Erythroblast (primary cell): Measurements from ENCODE around the gene USH1C.

Source experiments
- DNase-seq, 2 experiments: peaks; one replicate each; lab custom pipeline; 2025; lab: John Stamatoyannopoulos, UW
- GATA1 ChIP-seq: IDR thresholded peaks from 2 replicates; pipeline ENCODE4 v1.6.1; 2011; ENCODE audit warnings: low read depth, mild to moderate bottlenecking, control low read depth, low read length, moderate library complexity
- POLR2A ChIP-seq: IDR thresholded peaks from 2 replicates; pipeline ENCODE4 v1.6.1; 2011; ENCODE audit warnings: mild to moderate bottlenecking, low read length

Gene USH1C

DNA sequence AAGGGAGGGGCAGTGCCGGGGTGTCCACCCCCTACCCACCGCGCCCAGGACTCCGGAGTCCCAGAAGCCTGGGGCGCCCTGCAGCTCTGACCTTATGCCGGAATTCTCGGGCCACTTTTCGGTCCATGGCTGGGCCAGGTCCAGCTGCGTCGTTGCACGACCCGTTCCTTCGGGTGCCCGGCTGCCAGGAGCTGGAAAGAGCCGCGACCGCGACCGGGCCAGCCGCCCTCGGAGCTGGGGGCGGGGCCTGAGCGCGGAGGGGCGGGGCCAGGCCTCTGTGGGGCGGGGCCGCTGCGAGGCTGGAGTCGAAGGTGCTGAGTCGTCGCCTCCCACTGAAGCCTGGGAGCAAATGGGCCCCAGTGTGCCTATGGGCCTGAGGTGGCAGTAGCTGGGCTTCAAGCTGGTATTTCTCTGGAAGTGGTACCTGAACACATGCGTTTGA, at the start of gene USH1C:
Gene USH1C (minus strand): TSS at position 236 of the 442 bp plus-strand sequence. CDS start 109 bp downstream, at position 127.
- TF ChIP-seq GATA1: no peak
- TF ChIP-seq POLR2A: no peak
- peak; percentile 12 to 43 for DNase-seq

DNA sequence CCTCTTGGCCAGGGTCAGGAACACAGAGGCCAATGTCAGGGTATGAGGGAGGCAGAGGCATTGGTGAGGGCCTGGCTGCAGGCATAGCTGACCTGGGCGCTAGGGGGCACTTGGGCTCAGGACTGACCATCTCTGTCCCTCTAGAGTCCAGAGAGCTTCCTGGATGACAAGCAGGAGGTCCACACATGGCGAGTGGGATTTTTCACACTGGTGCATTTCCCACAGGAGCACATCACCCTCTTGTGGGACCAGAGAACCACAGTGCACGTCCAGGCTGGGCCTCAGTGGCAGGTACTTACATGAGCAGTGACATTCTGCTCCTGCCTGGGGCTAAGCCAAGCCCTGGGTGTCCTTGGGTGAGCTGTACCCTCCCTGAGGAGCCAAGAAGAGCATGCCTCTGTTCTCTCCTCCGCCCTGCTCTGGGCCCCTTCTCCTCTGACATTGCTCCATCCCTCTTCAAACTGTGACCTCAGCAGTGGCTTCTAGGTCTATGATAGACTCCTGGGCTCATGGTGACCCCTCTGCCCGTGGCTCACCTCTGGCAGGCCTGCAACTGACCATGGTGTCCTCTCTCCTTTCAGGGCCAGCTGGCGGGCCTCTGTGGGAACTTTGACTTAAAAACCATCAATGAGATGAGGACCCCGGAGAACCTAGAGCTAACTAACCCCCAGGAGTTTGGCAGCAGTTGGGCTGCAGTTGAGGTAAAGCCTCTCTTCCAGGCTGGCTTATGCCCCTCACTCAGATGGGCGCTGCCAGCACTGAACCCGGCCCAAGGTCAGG, 49.4 kb upstream of the USH1C start:
- TF ChIP-seq GATA1 (no peak), POLR2A (no peak)
- DNase-seq: no peak

DNA sequence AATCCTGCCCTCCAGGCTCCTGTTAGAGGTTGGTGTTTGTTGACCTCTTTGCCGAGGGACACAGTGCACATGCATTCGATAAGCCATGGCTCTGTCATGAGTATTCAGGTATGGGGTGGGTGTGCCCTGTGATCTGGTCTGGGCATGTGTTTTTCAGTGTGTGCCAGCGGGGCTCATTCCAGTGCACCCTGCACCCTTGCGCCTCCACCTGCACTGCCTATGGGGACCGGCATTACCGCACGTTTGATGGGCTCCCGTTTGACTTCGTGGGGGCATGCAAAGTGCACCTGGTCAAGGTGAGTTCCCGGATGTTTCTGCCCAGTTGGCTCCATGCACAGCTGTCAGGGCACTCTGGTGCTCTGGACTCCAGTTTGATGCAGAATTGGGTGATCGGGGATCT, 47.1 kb upstream of the USH1C start:
- TF ChIP-seq GATA1 (no peak), POLR2A (no peak)
- DNase-seq: no peak

DNA sequence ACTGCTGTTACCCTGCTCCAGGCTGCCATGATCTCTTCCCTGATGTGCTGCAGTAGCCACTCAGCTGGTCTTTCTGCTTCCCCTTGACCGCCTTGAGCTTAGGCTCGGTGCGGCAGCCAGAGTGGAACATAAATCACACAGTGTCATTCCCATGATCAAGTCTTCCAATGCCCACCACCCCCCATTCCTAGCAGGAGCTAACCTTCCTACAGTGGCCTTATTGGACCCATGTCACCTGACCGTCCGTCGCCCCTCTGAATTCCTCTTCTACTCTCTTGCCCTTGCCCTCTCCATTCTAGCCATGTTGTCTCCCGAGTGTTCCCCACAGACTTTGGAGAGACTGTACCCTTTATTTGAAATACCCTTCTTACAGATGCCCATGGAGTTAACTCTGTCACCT, 46.2 kb upstream of the USH1C start:
- TF ChIP-seq GATA1: no peak
- TF ChIP-seq POLR2A: no peak
- DNase-seq: no peak

DNA sequence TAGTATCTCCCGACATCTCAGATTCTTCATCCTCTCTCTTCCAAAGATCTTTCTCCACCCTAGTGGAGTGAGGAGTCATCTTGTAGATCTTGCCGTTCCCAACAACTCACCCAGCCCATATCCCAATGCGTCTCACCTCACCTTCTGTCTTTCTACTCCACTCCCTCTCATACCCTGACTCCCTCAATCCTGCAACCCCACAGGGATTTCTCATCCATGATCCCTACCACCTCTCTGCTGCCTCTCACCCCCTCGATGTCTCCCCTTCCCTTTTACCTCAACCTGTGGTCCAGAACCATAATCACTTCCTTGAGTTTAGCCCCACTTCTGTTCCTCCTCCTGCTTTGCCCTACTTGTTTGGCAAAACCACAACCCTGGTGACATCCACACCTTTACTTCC, 44.5 kb upstream of the USH1C start:
- TF ChIP-seq POLR2A (no peak), GATA1 (no peak)
- no peak for DNase-seq

DNA sequence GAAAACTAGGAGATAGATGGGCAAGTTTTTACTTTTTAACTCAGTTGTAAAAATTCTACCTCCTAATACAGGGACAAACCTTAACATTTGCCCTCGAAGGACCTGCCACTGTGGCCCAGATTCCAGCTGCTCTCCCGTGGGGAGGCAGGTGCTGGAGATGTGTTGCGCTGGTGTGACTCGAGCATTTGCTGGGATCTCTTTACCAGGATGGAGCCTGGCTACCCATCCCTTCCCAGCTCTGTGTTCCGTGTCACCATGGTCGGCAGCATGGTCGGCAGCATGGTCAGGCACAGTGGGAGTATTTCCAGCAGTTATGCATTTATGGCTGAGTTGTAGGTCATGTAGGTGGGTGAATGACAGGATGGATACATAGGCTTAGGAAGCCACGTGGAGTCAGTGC, 44.0 kb upstream of the USH1C start:
- TF ChIP-seq GATA1 (no peak), POLR2A (no peak)
- no peak for DNase-seq

DNA sequence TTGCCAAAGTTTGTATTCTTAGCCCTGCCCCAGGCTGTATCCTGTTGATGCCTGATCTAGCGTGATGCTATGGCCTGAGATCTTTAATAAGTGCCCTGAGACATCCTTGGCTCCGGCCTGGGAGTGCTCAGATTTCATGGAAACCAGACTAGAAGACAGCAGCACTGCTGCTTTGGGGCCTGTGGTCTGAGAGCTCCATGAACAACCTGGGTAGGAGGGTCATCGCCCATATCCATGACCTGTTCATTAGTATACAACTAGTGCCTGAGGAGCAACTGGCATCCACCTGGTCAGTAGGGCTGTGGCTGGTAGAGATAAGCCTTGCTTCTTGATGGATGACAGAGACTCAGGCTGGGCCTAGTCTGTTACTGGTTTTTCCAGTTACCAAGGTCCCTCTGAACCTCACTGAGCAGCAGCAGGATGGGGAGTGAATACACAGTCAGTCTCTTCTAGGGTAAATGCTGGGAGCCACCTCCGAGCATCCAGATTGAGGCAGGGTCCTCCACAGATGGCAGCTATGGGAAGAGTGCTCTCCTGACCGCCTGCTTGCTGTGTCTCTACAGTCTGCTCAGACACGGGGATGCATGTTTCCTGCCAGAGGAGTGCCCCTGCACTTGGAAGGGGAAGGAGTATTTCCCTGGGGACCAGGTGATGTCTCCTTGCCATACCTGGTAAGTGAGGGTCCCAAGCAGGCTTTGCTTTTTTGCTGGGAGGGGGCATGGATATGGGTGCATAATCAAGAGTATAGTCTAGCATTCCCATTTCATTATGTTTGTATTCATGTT, 41.9 kb upstream of the USH1C start:
- DNase-seq: no peak
- no peak for TF ChIP-seq GATA1
- TF ChIP-seq POLR2A: no peak

DNA sequence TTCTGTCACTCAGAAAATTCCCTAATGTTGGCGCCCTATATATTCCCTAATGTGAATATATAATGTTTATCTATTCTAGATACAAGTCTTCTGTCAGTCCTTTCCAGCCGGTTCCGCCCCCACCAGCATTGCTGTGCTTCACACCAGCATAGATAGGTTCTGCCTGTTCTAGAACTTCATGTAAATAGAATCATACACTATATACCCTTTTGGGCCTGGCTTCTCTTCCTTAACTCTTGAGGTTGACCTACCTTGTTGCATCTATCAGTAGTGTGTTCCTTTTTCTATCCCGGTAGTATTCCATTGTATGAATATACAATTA, 37.5 kb upstream of the USH1C start:
- TF ChIP-seq GATA1: no peak
- DNase-seq: no peak

DNA sequence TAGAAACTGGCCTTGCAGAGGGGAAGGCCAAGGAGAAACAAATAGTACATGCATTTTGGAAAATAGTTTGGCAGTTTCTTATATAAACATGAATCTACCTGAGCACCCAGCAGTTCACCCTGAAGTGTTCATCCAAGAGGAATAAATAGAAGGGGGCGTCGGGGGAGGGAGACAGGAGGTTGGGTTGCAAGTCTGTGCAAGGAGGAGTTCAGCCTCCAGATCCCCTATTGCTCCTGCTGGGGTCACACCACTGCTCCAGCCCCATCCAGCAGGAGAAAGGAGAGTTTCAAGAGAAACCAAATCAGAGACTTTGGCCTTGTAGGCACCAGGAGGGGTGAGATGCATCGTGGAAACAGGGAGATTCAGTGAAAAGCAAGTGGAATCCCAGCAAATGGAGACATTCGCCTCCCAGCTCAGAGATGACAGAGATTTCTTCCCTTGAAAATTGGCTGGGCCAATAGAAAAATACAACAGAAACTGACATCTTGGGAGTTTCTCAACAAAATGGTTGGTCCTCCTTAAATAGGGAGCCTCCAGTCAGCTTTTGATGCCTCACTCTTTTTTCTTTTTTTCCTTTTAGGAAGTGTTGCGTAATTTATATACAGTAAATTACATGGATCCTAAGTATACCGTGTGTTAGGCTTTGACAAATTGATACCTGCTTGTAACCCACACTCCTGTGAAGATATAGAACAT, 37.0 kb upstream of the USH1C start:
- TF ChIP-seq POLR2A: no peak
- no peak for TF ChIP-seq GATA1
- DNase-seq: no peak

DNA sequence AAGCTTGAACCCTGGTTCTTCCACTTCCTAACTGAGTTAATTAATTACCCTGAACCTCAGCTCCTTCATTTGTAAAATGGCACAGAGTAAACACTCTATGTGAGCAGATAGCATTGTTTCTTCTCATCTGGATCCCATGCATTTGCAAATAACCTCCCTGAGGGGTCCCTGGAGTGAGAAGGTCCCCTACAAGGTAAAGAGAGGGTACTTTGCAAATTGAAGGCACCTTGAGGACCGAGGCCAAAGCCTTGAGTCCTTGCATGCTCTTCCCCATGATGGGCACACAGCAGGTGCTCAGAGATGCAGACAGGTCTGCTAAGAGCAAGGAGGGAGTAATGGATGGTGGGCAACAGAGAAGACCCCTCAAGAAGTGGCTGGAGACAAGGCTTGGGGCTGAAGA, 36.1 kb upstream of the USH1C start:
- TF ChIP-seq GATA1 (no peak), POLR2A (no peak)
- DNase-seq: no peak

DNA sequence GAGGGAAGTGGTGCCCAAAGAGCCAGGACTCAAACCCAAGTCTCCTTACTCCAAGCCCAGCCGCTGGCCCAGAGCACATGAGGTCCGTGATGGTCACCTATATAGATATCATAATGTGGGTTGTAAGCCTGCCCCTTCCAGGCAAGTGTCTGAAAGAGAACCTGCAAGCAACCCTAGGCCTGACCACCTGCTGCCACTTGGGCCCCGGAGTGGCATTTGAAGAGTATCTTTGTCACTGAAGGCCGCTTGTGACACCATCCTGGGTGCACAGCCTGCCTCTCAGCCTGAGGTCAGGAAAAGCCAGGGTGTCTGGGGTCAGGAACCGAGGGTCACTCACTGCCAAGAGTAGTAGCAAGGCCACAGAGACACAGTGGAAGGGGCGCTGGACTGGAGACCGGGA, 35.2 kb upstream of the USH1C start:
- no peak for DNase-seq
- TF ChIP-seq POLR2A (no peak), GATA1 (no peak)

DNA sequence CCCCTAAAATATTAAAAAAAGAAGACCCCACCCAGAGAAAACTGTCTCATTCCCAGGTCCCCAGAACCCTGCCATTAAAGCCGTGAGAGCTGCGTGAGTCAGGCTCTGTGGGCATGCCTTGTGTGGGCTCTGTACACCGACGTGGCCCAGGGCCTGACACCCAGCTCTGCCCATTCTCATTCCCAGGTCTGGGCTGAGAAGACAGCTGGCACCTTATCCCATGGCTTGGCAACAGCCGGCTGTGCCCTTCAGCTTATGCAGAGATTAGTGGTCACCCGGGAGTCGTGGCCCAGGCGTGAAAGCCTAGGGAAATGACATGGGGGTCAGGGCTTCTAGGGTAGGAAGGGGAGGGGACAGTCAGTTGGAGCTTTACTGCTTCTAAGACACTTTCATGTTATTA, 34.7 kb upstream of the USH1C start:
- no peak for TF ChIP-seq POLR2A
- TF ChIP-seq GATA1: no peak
- no peak for DNase-seq

DNA sequence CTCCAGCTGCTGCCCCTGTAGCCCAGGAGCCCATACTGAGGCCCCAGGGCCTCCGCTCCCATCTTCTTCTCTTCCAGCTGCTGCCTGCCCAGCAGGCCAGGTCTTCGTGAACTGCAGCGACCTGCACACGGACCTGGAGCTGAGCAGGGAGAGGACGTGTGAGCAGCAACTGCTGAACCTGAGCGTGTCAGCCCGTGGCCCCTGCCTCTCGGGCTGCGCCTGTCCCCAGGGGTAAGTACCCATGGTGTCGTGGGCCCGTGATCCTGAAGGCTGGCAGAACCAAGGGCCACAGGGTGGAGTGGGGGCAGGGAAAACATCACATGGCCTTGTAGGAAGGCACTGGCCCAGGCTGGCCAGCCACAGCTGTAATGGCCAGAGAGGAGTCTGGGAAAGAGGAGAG, 34.1 kb upstream of the USH1C start:
- no peak for DNase-seq
- TF ChIP-seq GATA1 (no peak), POLR2A (no peak)

DNA sequence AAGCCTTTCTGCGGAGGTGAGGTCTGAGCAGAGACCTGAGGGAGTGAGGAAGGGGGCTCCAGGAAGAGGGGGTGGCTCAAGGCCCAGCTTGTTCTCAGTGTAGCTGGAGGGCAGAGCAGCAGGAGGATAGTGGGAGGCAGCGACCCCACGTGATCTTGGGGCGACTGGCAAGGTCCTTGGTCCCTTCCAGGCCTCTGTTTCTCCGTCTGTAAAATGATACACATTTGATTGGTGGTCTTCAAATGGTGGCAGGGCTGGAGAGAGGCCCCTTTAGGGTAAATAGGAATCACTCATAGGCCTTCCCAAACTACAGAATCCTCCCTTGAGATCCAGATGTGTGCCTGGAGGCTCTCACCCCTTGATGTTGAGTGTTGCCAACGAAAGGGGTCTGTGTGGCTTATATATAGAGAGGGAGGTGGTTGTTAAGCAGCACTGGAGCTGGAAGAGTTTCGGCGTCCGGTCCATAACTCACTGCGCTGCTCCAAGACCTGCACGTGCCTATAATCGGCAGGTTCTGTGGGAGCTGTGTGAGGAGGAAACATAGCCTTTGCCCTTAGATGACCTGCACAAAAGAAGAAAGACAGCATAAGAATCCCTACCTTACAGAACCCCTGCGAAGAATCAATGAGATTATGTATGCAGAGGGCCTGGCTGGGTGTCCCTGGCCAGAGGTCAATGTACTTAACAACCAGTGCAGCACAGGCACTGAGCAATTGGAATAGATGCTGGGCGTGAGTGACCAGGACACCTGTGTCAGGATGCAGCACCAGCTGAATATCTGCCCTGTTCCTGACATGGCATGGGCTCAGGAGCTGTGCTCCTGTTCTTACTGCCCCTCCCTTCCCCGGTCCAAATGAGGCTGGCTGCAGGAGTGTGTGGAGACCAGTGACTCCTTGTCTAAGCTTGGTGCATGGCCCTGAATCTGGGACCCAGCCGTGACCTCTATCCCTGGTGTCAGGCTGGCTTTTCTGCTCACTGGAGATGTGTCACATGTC, 31.5 kb upstream of the USH1C start:
- TF ChIP-seq GATA1 (no peak), POLR2A (no peak)
- no peak for DNase-seq
